K562 (cell line): ENCODE data around the gene FRA10AC1. TPM values are rescaled to one million over a fixed set of nuclear protein-coding genes. Genes with fewer than 3 reads are reported as not detected.

ENCODE experiments used
- ATAC-seq: fragments of 200-7000 bp; cut with Tn5 transposase; 3 replicates; pipeline ENCODE4 v1.9.1; 2020; ENCODE audit warnings: moderate library complexity
- BruUV-seq: library from RNA; stranded (reverse); fragments of 400-500 nt; replicated peaks from 2 replicates; lab custom pipeline; 2021; lab: Mats Ljungman, UMichigan
- CTCF ChIA-PET: fragments of 300-600 bp; formaldehyde crosslinking; extraction: SDS; loops from one replicate; lab custom pipeline; 2021; ENCODE audit warnings: low intra/inter-chr PET ratio; lab: Yijun Ruan, JAX
- POLR2A ChIA-PET: fragments of 300-600, 350-650 bp; sonication (Branson Sonifier 250); formaldehyde crosslinking; extraction: SDS; loops from one replicate; lab custom pipeline; 2021; ENCODE audit warnings: antibody characterized with exemption, inconsistent platforms; lab: Yijun Ruan, JAX
- DNase-seq, 4 experiments: peaks; one replicate each; pipeline versions ENCODE4 v3.0.0 to v3.0.0-alpha.2; 2011 to 2018; ENCODE audit warnings: low spot score in 3 of 4, mixed read lengths in 3 of 4; ENCODE audit errors: extremely low read depth in 1 of 4
- FAIRE-seq: peaks from 2 replicates; lab custom pipeline; 2011; peaks lifted over from hg19 to GRCh38; lab: Jason Lieb, UNC
- H2AFZ ChIP-seq: 2 replicates; pipeline ENCODE4 v1.6.0; 2011; ENCODE audit warnings: low read depth, low read length, control low read depth, inconsistent platforms
- H3K27ac ChIP-seq: fragments of 200-600 bp; 3 replicates; pipeline ENCODE4 v1.8.0; 2011; ENCODE audit warnings: low read depth, mild to moderate bottlenecking, control low read depth, inconsistent platforms, low read length, moderate library complexity, mixed read lengths; ENCODE audit errors: extremely low read depth
- H3K27me3 ChIP-seq, 2 experiments: fragments of 300-600 bp in 1 of 2; 2 replicates in 1 of 2; 3 replicates in 1 of 2; pipeline versions ENCODE4 v1.6.0 to v1.8.0; 2011; ENCODE audit warnings: inconsistent platforms in 2 of 2, low read length in 2 of 2, mild to moderate bottlenecking in 1 of 2, mixed read lengths in 1 of 2, moderate library complexity in 1 of 2; ENCODE audit not compliant: control insufficient read depth in 2 of 2, insufficient read depth in 2 of 2
- H3K36me3 ChIP-seq: fragments of 300-600 bp; 3 replicates; pipeline ENCODE4 v1.8.0; 2011; ENCODE audit warnings: mild to moderate bottlenecking, low read length, inconsistent platforms; ENCODE audit not compliant: control insufficient read depth, insufficient read depth
- H3K4me1 ChIP-seq, 2 experiments: fragments of 200-600 bp in 1 of 2; replicated peaks in 1 of 2; 2 replicates in 1 of 2; 3 replicates in 1 of 2; pipeline versions ENCODE4 v1.5.1 to v1.8.0; 2011; ENCODE audit warnings: inconsistent platforms in 2 of 2, low read length in 2 of 2, mild to moderate bottlenecking in 1 of 2, mixed read lengths in 1 of 2, moderate library complexity in 1 of 2; ENCODE audit not compliant: control insufficient read depth in 2 of 2, insufficient read depth in 2 of 2
- H3K4me2 ChIP-seq: 2 replicates; pipeline ENCODE4 v1.6.1; 2011; ENCODE audit warnings: low read length, control low read depth, inconsistent platforms, mixed read lengths; ENCODE audit not compliant: insufficient read depth
- H3K4me3 ChIP-seq: fragments of 200-600 bp; sonication (generic), shearing (Covaris generic); 2 replicates; pipeline ENCODE4 v1.5.1; 2016; ENCODE audit warnings: control low read depth, inconsistent platforms
- H3K79me2 ChIP-seq: fragments of 200-600 bp; 3 replicates; pipeline ENCODE4 v1.8.0; 2011; ENCODE audit warnings: low read length, inconsistent platforms; ENCODE audit not compliant: control insufficient read depth, insufficient read depth
- H3K9ac ChIP-seq, 2 experiments: 2 replicates each; pipeline versions ENCODE4 v1.6.0 to v1.6.1; 2011; ENCODE audit warnings: low read depth in 2 of 2, low read length in 2 of 2, control low read depth in 1 of 2, inconsistent platforms in 1 of 2, mild to moderate bottlenecking in 1 of 2, mixed read lengths in 1 of 2; ENCODE audit not compliant: insufficient read depth in 1 of 2
- H3K9me1 ChIP-seq: one replicate; pipeline ENCODE4 v1.6.0; 2011; ENCODE audit warnings: inconsistent platforms, mild to moderate bottlenecking, low read length, moderate library complexity; ENCODE audit not compliant: control insufficient read depth, insufficient read depth
- H3K9me3 ChIP-seq: replicated peaks from 2 replicates; pipeline ENCODE4 v1.5.1; 2011; ENCODE audit warnings: low read depth, low read length, inconsistent platforms; ENCODE audit not compliant: control insufficient read depth, insufficient read depth
- H4K20me1 ChIP-seq: replicated peaks from 2 replicates; pipeline ENCODE4 v1.6.1; 2011; ENCODE audit warnings: low read length, inconsistent platforms, mixed read lengths; ENCODE audit not compliant: control insufficient read depth, insufficient read depth
- CEBPB ChIP-seq: fragments of 450-650 bp; IDR thresholded peaks from 2 replicates; pipeline ENCODE4 v1.6.1; 2016; ENCODE audit warnings: missing genetic modification characterization, missing compliant biosample characterization
- CEBPG ChIP-seq, 3 experiments: fragments of 200-800 bp in 1 of 3; sonication (Bioruptor generic) in 1 of 3; sonication (generic) in 1 of 3; formaldehyde crosslinking in 1 of 3; IDR thresholded peaks in 2 of 3; conservative IDR thresholded peaks in 1 of 3; 2 replicates each; pipeline versions ENCODE4 v1.6.1 to v1.8.0; 2016 to 2022; ENCODE audit warnings: missing compliant biosample characterization in 2 of 3, missing genetic modification characterization in 2 of 3, mild to moderate bottlenecking in 1 of 3, missing genetic modification reagents in 1 of 3
- SAFB2 ChIP-seq: fragments of 200-400 bp; formaldehyde crosslinking; IDR thresholded peaks from 2 replicates; pipeline ENCODE4 v1.6.1; 2018; ENCODE audit warnings: borderline replicate concordance, low read length, low read depth, moderate library complexity; ENCODE audit not compliant: severe bottlenecking
- SRSF9 ChIP-seq: fragments of 200-400 bp; formaldehyde crosslinking; IDR thresholded peaks from 2 replicates; pipeline ENCODE4 v1.6.1; 2017; ENCODE audit warnings: low read depth, low read length, borderline replicate concordance
- ZKSCAN1 ChIP-seq: fragments of 150-350 bp; IDR thresholded peaks from 2 replicates; pipeline ENCODE4 v1.6.1; 2016; ENCODE audit warnings: low read depth, low read length
- WGBS: fragments of 100-300 bp; shearing (Covaris generic); methylation state at CpG from one replicate; pipeline ENCODE4 v1.1.6; 2016; ENCODE audit warnings: low coverage, mixed read lengths; ENCODE audit not compliant: insufficient coverage; ENCODE audit errors: missing lambda C conversion rate; 5-methylcytosine and 5-hydroxymethylcytosine counted together
- in situ Hi-C: fragments of 300-500 bp; cut with MboI; formaldehyde crosslinking; loops from 4 replicates; pipeline ENCODE4 v1.15.0; 2018; ENCODE audit warnings: inconsistent platforms, mixed read lengths
- intact Hi-C: fragments of 100-400 bp; cut with micrococcal nuclease; formaldehyde crosslinking; loops from 2 replicates; pipeline ENCODE4 v1.14.2; 2022
- polyA plus RNA-seq, 8 experiments: library from polyadenylated mRNA; depleted of rRNA in 4 of 8; stranded (reverse) in 5 of 8; unstranded in 3 of 8; fragments of >200 nt; fragmentation: Nextera tagmentation in 2 of 8; fragmentation: Illumina TruSeq in 1 of 8; extraction: Ambion mirVana in 2 of 8; extraction: Trizol in 1 of 8; gene quantifications; 2 replicates each; pipeline versions ENCODE4 v1.2.1 to v1.2.3, GENCODE V29; 2011 to 2014; ENCODE audit warnings: inconsistent platforms in 1 of 8, missing spikeins in 1 of 8
- total RNA-seq, 7 experiments: library from RNA; depleted of rRNA in 6 of 7; stranded (reverse); fragments of >200 nt in 6 of 7; fragmentation: Illumina TruSeq in 2 of 7; extraction: Trizol in 2 of 7; gene quantifications; 2 replicates each; pipeline versions ENCODE4 v1.2.1 to v1.2.3, GENCODE V29; 2011 to 2021; ENCODE audit warnings: low replicate concordance in 1 of 7
- TF ChIP-seq, protein P1 (sequence below), 2 experiments: fragments of 450-650 bp in 1 of 2; sonication (generic) in 1 of 2; formaldehyde crosslinking in 1 of 2; IDR thresholded peaks in 1 of 2; conservative IDR thresholded peaks in 1 of 2; 2 replicates each; pipeline versions ENCODE4 v1.6.1 to v1.8.1; 2016 to 2023; ENCODE audit warnings: mild to moderate bottlenecking in 2 of 2, moderate library complexity in 2 of 2, inconsistent platforms in 1 of 2, missing genetic modification reagents in 1 of 2
- TF ChIP-seq, protein P2 (sequence below), 2 experiments: IDR thresholded peaks in 1 of 2; conservative IDR thresholded peaks in 1 of 2; 2 replicates each; pipeline ENCODE4 v1.6.1; 2016; ENCODE audit warnings: low read depth in 2 of 2, mild to moderate bottlenecking in 1 of 2, missing compliant biosample characterization in 1 of 2, missing genetic modification characterization in 1 of 2, moderate library complexity in 1 of 2

The FRA10AC1 gene
- total and polyA plus RNA-seq, 9 of the 15 experiments (the other 6 are each of a cell fraction or from before 2014, with no cell fraction given) = 4.4 to 11.8 (median 8.0) TPM

DNA sequence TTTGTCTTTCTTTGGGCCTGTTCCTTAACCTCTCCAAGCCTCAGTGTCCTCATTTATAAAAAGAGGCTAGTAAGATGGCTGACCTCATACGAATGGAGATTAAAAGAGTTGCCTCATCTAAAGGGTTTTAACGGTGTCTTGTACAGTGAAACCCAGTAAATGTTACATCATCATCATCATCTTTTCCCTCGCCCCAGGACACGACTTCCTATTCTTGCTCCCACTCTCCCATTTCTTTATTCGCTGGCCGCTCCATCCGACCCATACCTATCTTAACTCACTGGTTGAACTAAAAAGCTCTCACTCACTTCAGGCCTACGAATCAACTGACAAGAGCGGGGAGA is 554 bp downstream of the FRA10AC1 start:
- Histone ChIP-seq H3K4me1 (peaks cover 0 to 2% of the 10 kb centered on the region in 2 experiments; a peak in 1 of 5 replicates), H3K27me3 (no peaks in the 10 kb centered on the region), H3K4me3 (peak overlapping the region; percentile 64), H3K4me2 (peak overlapping the region; percentile 90), H2AFZ (peak overlapping the region; percentile 84), H4K20me1 (no peaks in the 10 kb centered on the region), H3K9me3 (no peaks in the 10 kb centered on the region), H3K9me1 (no peaks in the 10 kb centered on the region), H3K36me3 (peaks cover 13% of the 10 kb centered on the region; the same call in 1 of the 3 replicates), H3K27ac (peak overlapping the region; percentile 67), H3K9ac (peak overlapping the region; percentile 74 to 92), H3K79me2 (peaks cover 5% of the 10 kb centered on the region; the same call in 2 of the 3 replicates)
- intact Hi-C loops = loop anchor here (2.0 kb wide), 1 partner anchor 115 kb away; no protein-coding TSS in a partner anchor
- ChIA-PET POLR2A (interaction anchor here (1.1 kb wide), 1 partner anchor 47 kb away, joined by 4 read pairs; no protein-coding TSS in a partner anchor), CTCF (interaction anchor here (0.6 kb wide), 1 partner anchor 205 kb away, joined by 4 read pairs; the partner anchor contains the start of gene CEP55)
- in situ Hi-C loops = no loop called here
- DNase-seq (peak; percentile 6 to 20 (median 14)), ATAC-seq (peak; percentile 53), FAIRE-seq (no peak)
- 0% methylated on average over 8 of the region's 9 CpGs for WGBS
- TSS peak; percentile 78 for BruUV-seq
- TF ChIP-seq, protein P1, sequence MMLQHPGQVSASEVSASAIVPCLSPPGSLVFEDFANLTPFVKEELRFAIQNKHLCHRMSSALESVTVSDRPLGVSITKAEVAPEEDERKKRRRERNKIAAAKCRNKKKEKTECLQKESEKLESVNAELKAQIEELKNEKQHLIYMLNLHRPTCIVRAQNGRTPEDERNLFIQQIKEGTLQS (IDR thresholded peaks at IDR 0.05) = peak; percentile 90
- TF ChIP-seq, protein P1 (CRISPR knock-in tag; conservative IDR thresholded peaks at IDR 0.05) = no peak
- TF ChIP-seq, protein P2, sequence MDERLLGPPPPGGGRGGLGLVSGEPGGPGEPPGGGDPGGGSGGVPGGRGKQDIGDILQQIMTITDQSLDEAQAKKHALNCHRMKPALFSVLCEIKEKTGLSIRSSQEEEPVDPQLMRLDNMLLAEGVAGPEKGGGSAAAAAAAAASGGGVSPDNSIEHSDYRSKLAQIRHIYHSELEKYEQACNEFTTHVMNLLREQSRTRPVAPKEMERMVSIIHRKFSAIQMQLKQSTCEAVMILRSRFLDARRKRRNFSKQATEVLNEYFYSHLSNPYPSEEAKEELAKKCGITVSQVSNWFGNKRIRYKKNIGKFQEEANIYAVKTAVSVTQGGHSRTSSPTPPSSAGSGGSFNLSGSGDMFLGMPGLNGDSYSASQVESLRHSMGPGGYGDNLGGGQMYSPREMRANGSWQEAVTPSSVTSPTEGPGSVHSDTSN (CRISPR knock-in tag; IDR thresholded peaks at IDR 0.05; ENCODE audit: low read depth) = no peak
- TF ChIP-seq, protein P2 (tag; conservative IDR thresholded peaks at IDR 0.05; ENCODE audit: low read depth) = 0 out of 2 replicates have a peak, but pooled peaks have one; percentile 8
- TF ChIP-seq SRSF9 (no peak), CEBPB (tag) (peak; percentile 56), CEBPG (CRISPR knock-in tag; IDR thresholded peaks at IDR 0.05) (no peak), CEBPG (tag; conservative IDR thresholded peaks at IDR 0.05 in 1 of 2, IDR thresholded peaks at IDR 0.05 in 1 of 2) (peak; percentile 72 to 74), SAFB2 (no peak), ZKSCAN1 (no peak)
